GM23338 (cell line): ENCODE data around the gene FBRSL1. TPM values are rescaled to one million over a fixed set of nuclear protein-coding genes. Genes with fewer than 3 reads are reported as not detected.

Experiments used
- ATAC-seq: fragments of 200-7000 bp; cut with Tn5 transposase; 3 replicates; pipeline ENCODE4 v1.9.1; 2020
- DNase-seq: peaks from one replicate; pipeline ENCODE4 v3.0.0-alpha.2; 2015; ENCODE audit warnings: low spot score
- H2AFZ ChIP-seq: fragments of 200-600 bp; sonication (generic); 2 replicates; pipeline ENCODE4 v1.8.0; 2016; ENCODE audit warnings: antibody characterized with exemption, mild to moderate bottlenecking, moderate library complexity
- H3F3A ChIP-seq: fragments of 200-600 bp; sonication (generic); replicated peaks from 2 replicates; pipeline ENCODE4 v1.8.0; 2017; ENCODE audit warnings: antibody characterized with exemption, mixed run types, low read depth
- H3K27ac ChIP-seq: fragments of 200-600 bp; sonication (generic); 2 replicates; pipeline ENCODE4 v1.6.1; 2016; ENCODE audit warnings: low read depth
- H3K27me3 ChIP-seq: fragments of 200-600 bp; sonication (generic); 2 replicates; pipeline ENCODE4 v1.8.0; 2016; ENCODE audit warnings: mild to moderate bottlenecking, mixed run types, moderate library complexity; ENCODE audit not compliant: insufficient read depth
- H3K36me3 ChIP-seq: fragments of 200-600 bp; sonication (generic); 2 replicates; pipeline ENCODE4 v1.8.0; 2016; ENCODE audit warnings: mild to moderate bottlenecking; ENCODE audit not compliant: insufficient read depth
- H3K4me1 ChIP-seq: fragments of 200-600 bp; sonication (generic); 2 replicates; pipeline ENCODE4 v1.8.0; 2016; ENCODE audit warnings: mild to moderate bottlenecking, moderate library complexity; ENCODE audit not compliant: insufficient read depth
- H3K4me2 ChIP-seq: fragments of 200-600 bp; sonication (generic); 2 replicates; pipeline ENCODE4 v1.7.1; 2017; ENCODE audit warnings: mixed run types
- H3K4me3 ChIP-seq: fragments of 200-600 bp; sonication (generic); 2 replicates; pipeline ENCODE4 v1.6.1; 2016; ENCODE audit warnings: mixed run types
- H3K79me2 ChIP-seq: fragments of 200-600 bp; sonication (generic); replicated peaks from 2 replicates; pipeline ENCODE4 v1.8.0; 2017; ENCODE audit warnings: mild to moderate bottlenecking; ENCODE audit not compliant: insufficient read depth
- H3K9me2 ChIP-seq: fragments of 200-600 bp; sonication (generic); 2 replicates; pipeline ENCODE4 v1.8.0; 2017; ENCODE audit not compliant: insufficient read depth
- H4K20me1 ChIP-seq: fragments of 200-600 bp; sonication (generic); replicated peaks from 2 replicates; pipeline ENCODE4 v1.8.0; 2017; ENCODE audit warnings: mild to moderate bottlenecking; ENCODE audit not compliant: insufficient read depth
- H3K27ac Mint-ChIP-seq: 2 replicates; pipeline ENCODE4 v1.8.0; 2020; ENCODE audit warnings: inconsistent platforms, mild to moderate bottlenecking, moderate library complexity, mixed read lengths
- H3K27me3 Mint-ChIP-seq: 3 replicates; pipeline ENCODE4 v1.8.0; 2022; ENCODE audit warnings: low read depth, mild to moderate bottlenecking, moderate library complexity, mixed read lengths, inconsistent platforms; ENCODE audit not compliant: insufficient read depth, poor library complexity
- H3K36me3 Mint-ChIP-seq: 3 replicates; pipeline ENCODE4 v1.8.0; 2021; ENCODE audit warnings: low read depth, mild to moderate bottlenecking, inconsistent platforms, moderate library complexity, mixed read lengths
- H3K4me1 Mint-ChIP-seq: 3 replicates; pipeline ENCODE4 v1.8.0; 2020; ENCODE audit warnings: mild to moderate bottlenecking, inconsistent platforms, mixed read lengths
- H3K4me3 Mint-ChIP-seq: 3 replicates; pipeline ENCODE4 v1.8.0; 2021; ENCODE audit warnings: moderate library complexity, mild to moderate bottlenecking, inconsistent platforms, mixed read lengths
- H3K9me3 Mint-ChIP-seq: 3 replicates; pipeline ENCODE4 v1.8.0; 2020; ENCODE audit warnings: moderate library complexity, mild to moderate bottlenecking, inconsistent platforms, mixed read lengths
- CREB1 ChIP-seq: fragments of 250-450 bp; sonication (Bioruptor Pico); IDR thresholded peaks from 2 replicates; pipeline ENCODE4 v1.5.0; 2020; ENCODE audit warnings: low read depth, mild to moderate bottlenecking, moderate library complexity
- CTCF ChIP-seq, 2 experiments: fragments of 200-600 bp in 1 of 2; sonication (generic) in 1 of 2; conservative IDR thresholded peaks; 2 replicates each; pipeline versions ENCODE4 v1.5.1 to v1.6.1; 2016 to 2017; ENCODE audit warnings: antibody characterized with exemption in 2 of 2, low read depth in 2 of 2, mild to moderate bottlenecking in 2 of 2, moderate library complexity in 1 of 2
- ETS1 ChIP-seq: IDR thresholded peaks from 2 replicates; pipeline ENCODE4 v1.6.1; 2016; ENCODE audit warnings: antibody characterized with exemption
- EZH2 ChIP-seq: fragments of 200-600 bp; sonication (generic); IDR thresholded peaks from one replicate; pipeline ENCODE4 v1.8.0; 2017; ENCODE audit warnings: antibody characterized with exemption, mild to moderate bottlenecking, low read depth; ENCODE audit not compliant: unreplicated experiment
- EZH2phosphoT487 ChIP-seq: fragments of 200-600 bp; sonication (generic); IDR thresholded peaks from one replicate; pipeline ENCODE4 v1.8.1; 2018; ENCODE audit warnings: antibody characterized with exemption; ENCODE audit not compliant: unreplicated experiment
- JUNB ChIP-seq: IDR thresholded peaks from one replicate; pipeline ENCODE4 v1.6.1; 2016; ENCODE audit warnings: antibody characterized with exemption; ENCODE audit not compliant: unreplicated experiment
- NANOG ChIP-seq: IDR thresholded peaks from 2 replicates; pipeline ENCODE4 v1.6.1; 2016; ENCODE audit warnings: antibody characterized with exemption, borderline replicate concordance
- POLR2AphosphoS5 ChIP-seq: IDR thresholded peaks from 2 replicates; pipeline ENCODE4 v1.6.1; 2016; ENCODE audit warnings: antibody characterized with exemption, low read depth
- REST ChIP-seq: IDR thresholded peaks from one replicate; pipeline ENCODE4 v1.6.1; 2018; ENCODE audit warnings: antibody characterized with exemption; ENCODE audit not compliant: unreplicated experiment
- STAT1 ChIP-seq: IDR thresholded peaks from one replicate; pipeline ENCODE4 v1.6.1; 2016; ENCODE audit warnings: antibody characterized with exemption; ENCODE audit not compliant: unreplicated experiment
- ZNF114 ChIP-seq: fragments of 250-450 bp; sonication (Bioruptor Pico); IDR thresholded peaks from 2 replicates; pipeline ENCODE4 v1.5.0; 2020; ENCODE audit warnings: mild to moderate bottlenecking, moderate library complexity
- ZNF331 ChIP-seq: fragments of 250-450 bp; sonication (Bioruptor Pico); IDR thresholded peaks from 2 replicates; pipeline ENCODE4 v1.5.0; 2020; ENCODE audit warnings: low read depth, mild to moderate bottlenecking, moderate library complexity
- ZNF462 ChIP-seq: fragments of 250-450 bp; sonication (Bioruptor Pico); IDR thresholded peaks from 2 replicates; pipeline ENCODE4 v1.5.0; 2020; ENCODE audit warnings: mild to moderate bottlenecking, moderate library complexity
- polyA plus RNA-seq: library from polyadenylated mRNA; unstranded; fragments of >200 nt; fragmentation: Nextera tagmentation; extraction: Ambion mirVana; gene quantifications from 2 replicates; pipeline ENCODE4 v1.2.1, GENCODE V29; 2016
- total RNA-seq: library from RNA; depleted of rRNA; stranded (reverse); fragments of >200 nt; shearing (Covaris generic); gene quantifications from 2 replicates; pipeline ENCODE4 v1.2.3, GENCODE V29; 2014

FBRSL1 gene
- total and polyA plus RNA-seq, 2 experiments from 2014 or later = 37.8 to 89.8 TPM

- H3K27ac ChIP-seq = no peak overlapping the region
- Mint-ChIP-seq H3K4me1 (peaks cover 2% of the 10 kb centered on the region; the same call in 1 of the 3 replicates), H3K27ac (no peak overlapping the region), H3K27me3 (peaks cover 61% of the 10 kb centered on the region), H3K9me3 (no peaks in the 10 kb centered on the region; the same call in 2 of the 3 replicates), H3K4me3 (no peak overlapping the region), H3K36me3 (no peaks in the 10 kb centered on the region)
- no peaks in the 10 kb centered on the region for H3K79me2 ChIP-seq
- H3K4me3 ChIP-seq = no peak overlapping the region
- no peak overlapping the region for H3K4me2 ChIP-seq
- H4K20me1 ChIP-seq = no peaks in the 10 kb centered on the region
- no peaks in the 10 kb centered on the region for H3F3A ChIP-seq
- H3K9me2 ChIP-seq = no peaks in the 10 kb centered on the region
- TF ChIP-seq CTCF (conservative IDR thresholded peaks at IDR 0.05; ENCODE audit: low read depth in 2 of 2) = no peak
- no peak for TF ChIP-seq EZH2
- TF ChIP-seq ZNF462 = no peak
- no peak for TF ChIP-seq STAT1
- TF ChIP-seq NANOG = no peak
- TF ChIP-seq CREB1 = no peak
- no peak for TF ChIP-seq ZNF331 (CRISPR knock-in tag)
- no peak for TF ChIP-seq EZH2phosphoT487
- TF ChIP-seq REST = no peak
- TF ChIP-seq POLR2AphosphoS5 = no peak
- TF ChIP-seq ETS1 = no peak
- no peak for TF ChIP-seq JUNB
- no peak for TF ChIP-seq ZNF114 (CRISPR knock-in tag)
- DNase-seq (no peak), ATAC-seq (no peak)
- no peak overlapping the region for H2AFZ ChIP-seq
- 0 out of 2 replicates have a peak, but pooled peaks cover 11% of the 10 kb centered on the region for H3K4me1 ChIP-seq
- H3K27me3 ChIP-seq = peaks cover 83% of the 10 kb centered on the region
- H3K36me3 ChIP-seq = no peaks in the 10 kb centered on the region
Observed at GRCh38 chr12:132551641-132552031, 61.7 kb downstream of the FBRSL1 start.
